Measurements from ENCODE around the gene HSPB3.

DNA sequence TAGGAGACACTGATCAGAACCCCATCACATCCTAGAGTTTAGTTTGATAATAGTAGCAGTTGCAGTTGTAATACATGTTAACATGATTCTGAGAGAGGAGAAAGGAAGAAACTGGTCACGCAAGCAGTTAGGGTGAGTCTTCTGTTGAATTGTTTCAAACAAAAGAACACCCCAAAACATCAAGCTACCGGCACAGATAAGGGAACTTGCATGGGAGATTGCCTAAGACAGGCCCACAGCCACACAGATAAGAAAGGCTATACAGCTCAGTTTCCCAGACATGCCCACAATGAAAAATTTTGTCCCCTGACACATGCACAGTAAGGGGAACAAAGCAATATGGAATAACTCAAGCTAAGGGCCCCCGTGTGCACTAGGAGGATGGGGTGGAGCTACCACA lies 15.9 kb downstream of the HSPB3 start:
- TF ChIP-seq GLIS3 (CRISPR knock-in tag; IDR thresholded peaks at IDR 0.05) (no peak), ZNF565 (CRISPR knock-in tag; conservative IDR thresholded peaks at IDR 0.05; ENCODE audit: low read depth) (no peak), ARNTL (CRISPR knock-in tag; IDR thresholded peaks at IDR 0.05; ENCODE audit: borderline replicate concordance, low read depth) (no peak), ZC3H10 (CRISPR knock-in tag; IDR thresholded peaks at IDR 0.05) (no peak)

All from SK-N-SH treated with all-trans-retinoic acid at 6 μM for 48 hours (cell line).